GM18519 (cell line): ENCODE results near the gene NAXD.

Source experiments
- ATAC-seq: cut with Tn5 transposase; IDR thresholded peaks from one replicate; pipeline ENCODE4 v1.9.1; 2021; ENCODE audit warnings: mild to moderate bottlenecking, moderate library complexity; ENCODE audit not compliant: unreplicated experiment, low FRiP score

NAXD gene

GRCh38 chr13:110685305-110686020 lies 70.1 kb downstream of the NAXD start:
- no peak for ATAC-seq

DNA sequence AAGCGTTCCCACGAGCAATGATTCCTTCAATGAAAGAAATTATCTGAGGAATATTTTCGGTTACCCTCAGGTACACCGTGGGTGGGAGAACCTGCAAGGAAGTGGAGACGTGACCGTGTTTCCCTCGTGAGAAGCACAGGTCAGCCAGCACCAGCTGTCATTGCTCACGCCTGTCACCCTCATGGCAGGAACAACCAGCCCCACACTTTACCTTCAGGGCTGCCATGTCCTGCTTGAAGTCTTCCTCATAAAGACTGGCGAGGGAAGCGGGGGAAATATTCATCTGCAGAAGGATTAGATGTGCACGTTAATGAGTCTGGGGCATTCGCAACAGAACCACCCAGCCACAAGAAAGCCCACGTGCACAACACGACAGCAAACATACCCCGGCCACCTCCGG lies 72.4 kb downstream of the NAXD start:
- no peak for ATAC-seq

GRCh38 chr13:110689041-110689440 lies 73.7 kb downstream of the NAXD start:
- ATAC-seq: no peak
